ENCODE measurements around the gene SNAPIN.
A peak's percentile ranks its signal among the peaks of the same experiment; 100 is the strongest.
"Not testable (repeated sequence)": the region's sequence is repeated elsewhere in the genome, so short reads cannot be mapped to it uniquely, and the experiment has no call there.

Gene SNAPIN

GRCh38 chr1:153626904-153627714 lies 31.4 kb upstream of the SNAPIN start, which contains the start of gene S100A13:
Gene S100A13 (minus strand): TSS chr1:153627505. CDS start chr1:153626472, 1,033 bp downstream.
- peak; percentile 96 for DNase-seq (ENCODE audit: low spot score)

DNA sequence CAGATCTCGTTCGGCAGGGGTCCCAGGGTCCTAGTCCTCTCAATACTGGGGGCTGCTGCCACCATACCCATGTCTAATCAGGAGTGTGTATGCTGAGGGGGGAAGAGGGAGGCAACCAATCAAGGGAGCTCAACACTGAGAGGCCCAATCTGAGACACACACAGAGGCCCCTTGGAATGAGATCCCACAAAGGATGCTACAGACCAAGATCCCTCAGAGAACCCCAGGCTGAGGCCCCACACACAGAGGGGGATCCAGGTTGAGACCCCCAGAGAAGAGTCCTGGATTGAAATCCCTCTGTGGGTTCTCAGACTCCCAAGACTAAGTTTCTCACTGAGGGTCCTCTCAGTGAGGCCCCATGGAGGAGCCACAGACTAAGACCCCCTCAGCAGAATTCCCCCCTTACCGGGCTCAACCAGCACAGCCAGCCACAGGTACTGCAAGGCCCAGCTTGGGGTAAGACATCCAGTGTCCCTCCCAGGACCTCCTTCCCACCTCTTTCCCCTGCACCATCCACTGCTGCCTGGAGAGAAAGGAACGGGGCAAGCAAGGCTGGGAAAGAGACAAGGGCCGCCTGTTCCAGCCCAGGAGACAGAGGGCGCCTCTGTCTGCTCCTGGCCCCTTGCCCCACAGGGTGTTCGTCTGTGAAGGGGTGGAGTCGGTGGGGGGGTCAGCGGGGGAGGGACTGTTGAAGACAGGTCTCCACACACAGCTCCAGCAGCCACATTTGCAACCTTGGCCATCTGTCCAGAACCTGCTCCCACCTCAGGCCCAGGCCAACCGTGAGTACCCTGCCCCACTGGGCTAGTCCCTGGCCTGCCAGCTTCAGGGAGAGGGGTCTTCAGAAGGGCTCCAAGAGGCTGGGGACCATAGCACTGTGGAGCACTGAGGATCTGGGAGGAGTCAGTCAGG lies 30.5 kb upstream of the SNAPIN start, which contains the start of gene S100A1:
S100A1 (plus strand) TSS at position 720 of the 912 bp plus-strand sequence. CDS start 2,088 bp downstream, outside the sequence.
- no peak for DNase-seq (ENCODE audit: low spot score)

DNA sequence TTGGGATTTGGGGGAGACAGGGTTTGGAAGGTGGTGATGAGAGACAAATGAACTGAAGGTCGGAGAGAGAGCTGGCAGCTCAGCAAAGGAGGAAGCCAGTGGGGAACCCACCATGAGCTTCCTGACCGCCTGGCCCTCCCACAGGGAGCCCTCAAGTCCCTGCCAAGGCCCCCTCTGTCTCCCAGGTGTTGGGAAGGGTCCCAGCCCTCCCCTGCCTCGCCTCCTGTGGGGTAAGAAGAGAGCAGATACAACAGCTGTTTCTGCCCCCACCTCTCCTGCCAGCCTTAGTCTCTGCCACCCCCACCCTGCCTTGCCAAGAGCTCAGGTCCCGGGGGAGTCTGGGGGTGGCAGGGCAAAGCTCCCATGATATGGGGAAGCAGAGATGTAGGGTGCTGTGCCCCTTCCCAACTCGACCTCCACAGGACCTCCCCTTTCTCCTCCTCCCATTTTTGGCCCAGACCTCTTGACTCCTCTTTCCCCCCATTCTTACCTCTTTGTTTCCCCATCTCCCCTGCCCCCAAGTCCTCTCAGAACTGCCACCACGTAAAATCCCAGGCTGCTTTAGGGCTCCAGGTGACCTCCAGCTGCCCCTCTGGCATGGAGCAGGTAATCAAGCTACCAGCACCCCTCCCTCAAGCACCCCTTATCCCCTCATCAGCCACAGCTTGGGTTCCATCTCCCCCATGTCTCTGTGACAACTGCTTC lies 29.7 kb upstream of the SNAPIN start:
- DNase-seq (ENCODE audit: low spot score), result no peak

DNA sequence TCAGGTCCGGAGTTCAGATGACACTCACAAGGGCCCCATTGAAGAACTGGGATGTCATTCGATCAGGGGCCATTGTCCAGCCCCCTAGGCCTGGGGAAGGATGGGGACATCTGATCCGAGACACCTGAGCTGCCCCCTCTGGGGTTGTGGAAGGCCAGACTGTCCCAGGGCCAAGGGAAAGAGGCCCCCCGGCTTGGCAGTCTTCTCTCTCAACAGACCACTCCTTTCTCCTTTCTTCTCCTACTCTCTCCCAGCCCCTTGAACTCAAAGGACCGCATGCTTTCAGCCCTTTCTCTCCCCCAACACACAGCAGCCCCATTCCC lies 29.2 kb upstream of the SNAPIN start:
- no peak for DNase-seq (ENCODE audit: low spot score)

DNA sequence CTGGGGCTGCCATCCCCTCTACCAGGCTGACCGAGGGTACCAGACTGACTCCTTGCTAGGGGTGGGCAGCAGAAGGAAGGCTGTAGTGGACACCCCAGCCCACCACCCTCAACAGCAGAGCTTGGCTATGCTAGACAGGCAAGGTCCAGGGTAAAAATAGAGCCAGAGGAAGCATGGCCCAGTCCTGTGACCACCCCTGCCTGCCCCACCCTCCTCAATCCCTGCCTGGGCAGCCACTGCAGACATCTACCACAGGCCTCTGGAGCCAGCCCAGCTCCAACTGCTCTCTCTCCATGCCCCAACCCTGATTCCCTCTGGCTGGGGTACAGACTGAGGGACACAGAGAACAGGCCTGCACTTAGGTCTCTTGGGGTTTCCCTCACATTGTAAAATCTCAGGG lies 28.5 kb upstream of the SNAPIN start:
- no peak for DNase-seq (ENCODE audit: low spot score)

- no peak for DNase-seq (ENCODE audit: low spot score)
These were observed 28.1 kb upstream of the SNAPIN start for GRCh38 chr1:153630384-153630783.

DNA sequence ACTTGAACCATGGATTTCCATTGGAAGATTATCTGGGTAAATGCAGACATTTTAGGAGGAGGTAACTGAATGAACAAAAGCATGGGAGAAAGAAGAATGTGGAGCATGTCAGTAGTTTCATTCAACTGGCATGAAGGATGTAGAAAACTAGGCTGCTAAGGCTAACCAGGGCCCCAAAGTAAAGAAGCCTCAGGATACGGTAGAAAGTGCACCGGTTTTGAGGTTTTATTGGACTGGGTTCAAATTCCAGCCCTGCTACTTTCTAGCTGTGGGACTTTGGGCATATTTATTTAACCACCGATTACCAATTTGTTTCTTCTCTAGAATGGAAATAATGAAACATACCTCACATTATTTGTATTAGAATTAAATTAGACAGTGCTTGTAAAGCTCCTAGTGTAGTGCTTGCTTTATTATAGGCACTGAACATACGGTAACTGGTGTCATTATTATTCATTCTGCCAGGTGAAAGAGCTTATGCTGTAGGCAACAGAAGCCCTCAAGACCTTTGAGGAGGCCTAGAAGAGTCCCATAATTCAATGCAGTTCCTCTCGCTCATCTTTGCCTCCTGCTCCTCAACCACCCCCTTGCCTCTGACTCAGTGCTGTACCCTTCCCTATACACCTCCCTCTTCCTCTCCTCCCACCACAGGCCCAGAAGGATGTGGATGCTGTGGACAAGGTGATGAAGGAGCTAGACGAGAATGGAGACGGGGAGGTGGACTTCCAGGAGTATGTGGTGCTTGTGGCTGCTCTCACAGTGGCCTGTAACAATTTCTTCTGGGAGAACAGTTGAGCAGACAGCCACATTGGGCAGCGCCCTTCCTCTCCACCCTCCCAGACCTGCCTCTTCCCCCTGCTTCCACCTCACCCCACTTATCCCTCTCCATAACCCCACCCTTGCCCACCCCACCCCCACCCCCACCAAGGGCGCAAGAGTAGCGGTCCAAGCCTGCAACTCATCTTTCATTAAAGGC lies 27.2 kb upstream of the SNAPIN start:
- DNase-seq (ENCODE audit: low spot score), result no peak

- no peak for DNase-seq (ENCODE audit: low spot score)
These were observed 25.2 kb upstream of the SNAPIN start for GRCh38 chr1:153633161-153633753.

DNA sequence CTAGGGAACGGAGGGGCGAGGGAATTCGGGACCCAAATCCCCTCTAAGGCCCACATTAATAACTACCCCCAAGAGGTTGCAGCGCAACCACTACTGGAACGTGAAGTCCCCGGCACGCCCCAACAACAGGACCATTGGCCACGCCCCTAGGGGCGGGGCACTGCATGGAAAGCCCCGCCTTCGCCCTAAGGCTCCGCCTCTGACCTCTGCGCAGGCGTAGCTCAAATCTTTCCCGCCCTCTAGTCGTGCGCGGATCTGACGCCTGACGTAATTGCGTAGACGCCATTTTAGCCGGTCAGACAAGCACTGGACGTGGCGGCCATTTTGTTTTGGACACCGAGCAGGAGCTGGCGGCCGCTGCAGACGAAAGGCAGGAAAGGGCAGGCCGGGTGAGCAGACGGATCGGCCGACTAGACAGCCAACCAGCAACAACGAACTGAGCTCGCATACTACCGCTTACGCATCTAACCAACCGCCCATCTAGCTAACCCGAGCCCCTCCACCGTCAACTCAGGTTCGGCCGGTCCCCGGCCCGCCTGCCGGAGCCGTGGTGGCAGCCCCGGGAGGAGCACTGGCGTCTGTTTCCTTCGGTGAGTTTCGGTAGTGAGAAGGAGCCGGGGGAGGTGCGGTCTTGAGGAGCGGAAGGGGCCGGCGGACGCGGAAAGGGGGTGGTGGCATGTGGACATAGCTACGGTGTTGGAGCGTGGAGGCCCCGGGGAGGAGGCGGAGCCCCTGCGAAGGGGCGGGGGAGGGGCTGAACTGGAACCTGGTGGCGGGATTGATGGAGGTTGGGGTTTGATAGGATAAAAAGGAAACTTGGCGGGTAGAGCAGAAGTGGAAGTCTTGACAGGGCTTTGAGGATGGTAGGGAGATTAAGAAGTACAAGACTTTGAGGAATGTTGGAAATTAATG lies 24.5 kb upstream of the SNAPIN start, which contains the start of gene CHTOP:
CHTOP (plus strand) TSS at position 313 of the 912 bp plus-strand sequence. CDS start 2,523 bp downstream, outside the sequence.
- peak; percentile 99 for DNase-seq (ENCODE audit: low spot score)

DNA sequence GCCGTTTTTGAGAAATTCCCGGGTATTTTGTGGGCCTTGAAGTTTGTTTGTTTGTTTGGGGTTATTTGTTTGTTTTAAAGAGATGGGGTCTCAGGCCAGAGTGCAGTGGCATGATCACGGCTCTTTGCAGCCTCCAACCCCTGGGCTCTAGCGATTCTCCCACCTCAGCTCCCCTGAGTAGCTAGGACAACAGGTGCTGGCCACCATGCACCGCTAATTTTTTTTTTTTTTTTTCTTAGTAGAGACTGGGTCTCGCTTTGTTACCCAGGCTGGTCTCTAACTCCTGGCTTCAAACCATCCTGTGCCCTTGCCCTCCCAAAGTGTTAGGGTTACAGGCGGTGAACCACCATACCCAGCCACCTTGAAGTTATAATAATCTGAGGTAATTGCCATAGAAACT lies 22.6 kb upstream of the SNAPIN start:
- DNase-seq (ENCODE audit: low spot score), result no peak

DNA sequence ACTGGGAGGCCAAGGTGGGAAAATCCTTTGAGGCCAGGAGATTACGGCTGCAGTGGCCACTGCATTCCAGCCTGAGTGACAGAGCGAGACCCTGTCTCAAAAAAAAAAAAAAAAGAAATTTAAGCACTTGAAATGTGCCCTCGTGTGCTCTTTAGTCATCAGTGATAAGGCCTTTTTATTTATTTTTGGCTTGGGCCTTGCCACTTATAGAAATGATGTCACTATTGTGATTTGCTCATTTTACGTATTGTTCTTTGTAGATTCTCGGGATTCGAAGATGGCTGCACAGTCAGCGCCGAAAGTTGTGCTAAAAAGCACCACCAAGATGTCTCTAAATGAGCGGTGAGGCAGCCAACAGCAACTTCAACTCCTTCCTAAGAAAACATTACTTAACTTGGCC lies 22.2 kb upstream of the SNAPIN start:
- no peak for DNase-seq (ENCODE audit: low spot score)

DNA sequence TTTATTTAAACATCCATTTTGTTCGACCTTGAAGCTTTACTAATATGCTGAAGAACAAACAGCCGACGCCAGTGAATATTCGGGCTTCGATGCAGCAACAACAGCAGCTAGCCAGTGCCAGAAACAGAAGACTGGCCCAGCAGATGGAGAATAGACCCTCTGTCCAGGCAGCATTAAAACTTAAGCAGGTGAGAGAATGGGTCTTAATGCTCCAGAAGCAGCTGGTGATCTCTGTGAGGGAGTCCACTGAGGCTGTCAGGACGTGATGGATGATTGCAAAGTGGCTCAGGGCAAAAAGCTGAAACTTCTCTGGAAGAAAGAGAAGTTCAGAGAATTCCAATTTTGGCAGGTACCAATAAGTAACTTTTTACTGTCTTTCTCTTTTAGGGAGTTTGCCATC lies 20.2 kb upstream of the SNAPIN start:
- DNase-seq (ENCODE audit: low spot score), result no peak

GRCh38 chr1:153639280-153639679 lies 19.2 kb upstream of the SNAPIN start:
- no peak for DNase-seq (ENCODE audit: low spot score)

DNA sequence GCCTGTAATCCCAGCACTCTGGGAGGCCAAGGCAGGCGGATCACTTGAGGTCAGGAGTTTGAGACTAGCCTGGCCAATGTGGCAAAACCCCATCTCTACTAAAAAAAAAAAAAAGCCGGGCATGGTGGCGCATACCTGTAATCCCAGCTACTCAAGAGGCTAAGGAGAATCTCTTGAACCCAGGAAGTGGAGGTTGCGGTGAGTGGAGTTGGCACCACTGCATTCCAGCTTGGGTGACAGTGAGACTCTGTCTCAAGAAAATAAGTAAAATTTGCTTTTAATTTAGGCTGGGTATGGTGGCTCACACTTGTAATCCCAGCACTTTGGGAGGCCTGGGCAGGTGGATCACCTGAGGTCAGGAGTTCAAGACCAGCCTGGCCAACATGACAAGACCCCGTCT lies 18.3 kb upstream of the SNAPIN start:
- not testable (repeated sequence) for DNase-seq (ENCODE audit: low spot score)

DNA sequence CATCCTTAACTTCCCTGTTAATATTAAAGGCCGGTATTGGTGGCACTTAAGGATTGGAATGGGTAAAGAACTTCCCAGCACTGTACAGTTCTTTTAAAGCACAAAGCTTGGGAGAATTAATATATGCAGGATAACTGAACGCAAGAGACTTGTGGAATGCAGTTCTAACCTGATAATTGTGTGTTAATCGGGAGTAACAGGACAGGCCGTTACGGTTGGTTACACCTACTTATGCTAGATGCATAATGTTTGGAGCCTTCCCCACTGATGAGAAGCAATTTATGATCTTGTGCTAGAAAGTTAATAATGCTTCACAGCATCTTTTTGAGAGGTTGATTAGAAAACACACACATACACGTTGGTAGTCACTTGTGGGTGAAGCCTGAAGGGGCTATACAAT lies 17.6 kb upstream of the SNAPIN start:
- DNase-seq (ENCODE audit: low spot score), result no peak

DNA sequence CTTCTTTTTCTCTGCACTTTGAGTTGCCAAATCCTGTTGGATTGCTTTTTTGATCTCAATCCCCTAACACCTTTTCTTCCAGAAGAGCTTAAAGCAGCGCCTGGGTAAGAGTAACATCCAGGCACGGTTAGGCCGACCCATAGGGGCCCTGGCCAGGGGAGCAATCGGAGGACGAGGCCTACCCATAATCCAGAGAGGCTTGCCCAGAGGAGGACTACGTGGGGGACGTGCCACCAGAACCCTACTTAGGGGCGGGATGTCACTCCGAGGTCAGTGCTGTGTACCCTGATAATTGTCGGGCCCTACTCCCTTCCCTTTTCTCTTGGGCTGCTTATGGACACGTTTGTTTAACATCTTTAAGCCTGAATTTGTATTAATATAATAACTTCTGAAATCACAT lies 16.3 kb upstream of the SNAPIN start:
- DNase-seq (ENCODE audit: low spot score), result no peak

GRCh38 chr1:153643100-153643499 lies 15.4 kb upstream of the SNAPIN start:
- no peak for DNase-seq (ENCODE audit: low spot score)

- no peak for DNase-seq (ENCODE audit: low spot score)
These were observed 14.7 kb upstream of the SNAPIN start for GRCh38 chr1:153643816-153644215.
